ENCODE measurements around the gene RORC.
"Not testable (repeated sequence)": the region's sequence is repeated elsewhere in the genome, so short reads cannot be mapped to it uniquely, and the experiment has no call there.

RORC gene

GRCh38 chr1:151768351-151769066 is 63.1 kb downstream of the RORC start:
- DNase-seq = not testable (repeated sequence)

DNA sequence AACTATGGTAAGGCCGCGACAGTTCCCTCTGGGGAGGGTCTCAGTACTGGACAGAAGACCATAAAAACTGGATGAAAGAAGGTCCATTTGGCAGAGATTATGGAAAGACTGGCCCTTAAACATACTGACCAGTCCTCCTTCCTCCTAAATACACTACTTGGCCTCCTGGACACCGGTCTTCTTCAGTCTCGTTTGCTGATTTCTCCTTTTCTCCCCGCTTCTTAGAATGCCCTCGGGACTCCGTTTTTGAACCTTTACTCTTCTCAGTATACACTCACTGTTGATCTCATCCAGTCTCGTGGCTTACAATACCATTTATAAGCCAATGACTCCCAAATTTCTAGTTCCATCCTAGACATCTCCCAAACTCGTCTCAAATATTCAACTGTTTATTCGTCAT is 67.6 kb downstream of the RORC start:
- no peak for DNase-seq

DNA sequence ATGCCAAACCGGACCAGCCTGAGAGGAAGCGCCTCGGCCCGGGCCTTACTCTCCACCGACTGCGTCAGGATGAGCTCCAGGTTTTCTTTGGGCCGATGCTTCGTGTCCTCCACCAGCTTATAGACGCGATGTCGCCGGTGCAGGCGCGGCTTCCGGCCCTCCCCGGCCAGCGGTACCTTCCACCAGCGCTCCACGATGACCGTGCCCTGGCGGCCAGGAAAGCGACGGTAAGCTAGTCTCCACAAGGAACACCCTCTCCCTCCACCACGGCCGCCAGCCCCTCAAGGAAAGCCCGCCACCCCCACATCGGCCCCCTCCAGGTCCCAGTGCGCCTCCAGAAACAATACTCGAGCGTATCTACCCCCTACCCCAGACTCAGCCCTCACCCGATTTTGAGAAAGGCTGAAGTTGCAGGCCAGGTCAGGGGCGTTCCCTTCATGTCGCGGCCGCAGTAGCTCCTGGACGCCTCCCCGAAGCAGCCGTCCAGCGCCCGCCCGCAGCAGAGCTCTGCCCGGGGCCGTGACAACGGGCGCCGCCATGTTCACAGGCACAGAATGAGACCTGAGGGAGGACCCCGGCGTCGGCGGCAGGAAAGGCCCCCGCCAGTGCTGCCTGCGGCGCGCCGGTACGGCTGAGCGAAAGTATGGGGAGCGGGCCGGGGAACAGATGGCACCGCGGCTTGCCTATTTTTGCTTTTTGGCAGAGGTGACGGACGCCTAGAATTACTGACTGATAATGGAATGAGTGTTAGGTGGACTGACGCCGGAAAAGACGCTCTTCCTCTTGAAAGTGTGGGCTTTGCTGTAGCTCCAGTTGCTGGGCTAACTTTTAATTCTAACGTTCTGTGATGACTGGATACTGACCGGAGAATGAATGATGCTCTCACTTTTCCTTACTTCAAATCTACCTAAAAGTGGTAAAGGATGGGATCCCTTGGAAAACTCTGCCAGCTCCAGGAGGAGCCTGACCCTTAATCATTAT is 68.4 kb downstream of the RORC start, which contains the start of gene MRPL9:
Gene MRPL9, minus strand, starts transcription at position 556 of the 981 bp plus-strand sequence. Its CDS starts 17 bp downstream, at position 539.
- DNase-seq = peak; percentile 67

GRCh38 chr1:151760597-151761385 is 70.8 kb downstream of the RORC start:
- no peak for DNase-seq

- no peak for DNase-seq
Observed at GRCh38 chr1:151759241-151759640, 72.4 kb downstream of the RORC start.

DNA sequence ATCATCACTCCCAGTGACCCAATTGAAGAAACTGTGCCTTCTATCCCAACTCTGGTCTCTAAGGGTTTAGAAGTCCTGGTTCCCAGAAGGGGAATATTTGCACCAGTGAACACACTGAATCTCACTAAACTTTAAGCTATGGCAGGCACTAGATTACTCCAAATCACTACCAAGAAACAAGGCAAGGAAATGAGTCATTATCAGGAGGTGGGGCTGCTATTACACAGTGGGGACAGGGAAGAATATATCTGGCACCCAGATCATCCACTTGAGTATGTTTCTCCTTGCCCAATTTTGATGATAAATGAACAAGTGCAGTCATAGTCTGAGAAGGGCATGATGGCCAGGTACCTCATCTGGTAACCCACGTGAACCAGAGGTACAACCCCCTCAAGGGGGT is 75.3 kb downstream of the RORC start:
- no peak for DNase-seq
